SIG-M5 treated with dmso at 0.1 percent for 504 hours (cell line): ENCODE results near the gene TMOD2.

ENCODE experiments used
- DNase-seq: peaks from one replicate; lab custom pipeline; 2025; ENCODE audit not compliant: unreplicated experiment; lab: John Stamatoyannopoulos, UW

Gene TMOD2

DNA sequence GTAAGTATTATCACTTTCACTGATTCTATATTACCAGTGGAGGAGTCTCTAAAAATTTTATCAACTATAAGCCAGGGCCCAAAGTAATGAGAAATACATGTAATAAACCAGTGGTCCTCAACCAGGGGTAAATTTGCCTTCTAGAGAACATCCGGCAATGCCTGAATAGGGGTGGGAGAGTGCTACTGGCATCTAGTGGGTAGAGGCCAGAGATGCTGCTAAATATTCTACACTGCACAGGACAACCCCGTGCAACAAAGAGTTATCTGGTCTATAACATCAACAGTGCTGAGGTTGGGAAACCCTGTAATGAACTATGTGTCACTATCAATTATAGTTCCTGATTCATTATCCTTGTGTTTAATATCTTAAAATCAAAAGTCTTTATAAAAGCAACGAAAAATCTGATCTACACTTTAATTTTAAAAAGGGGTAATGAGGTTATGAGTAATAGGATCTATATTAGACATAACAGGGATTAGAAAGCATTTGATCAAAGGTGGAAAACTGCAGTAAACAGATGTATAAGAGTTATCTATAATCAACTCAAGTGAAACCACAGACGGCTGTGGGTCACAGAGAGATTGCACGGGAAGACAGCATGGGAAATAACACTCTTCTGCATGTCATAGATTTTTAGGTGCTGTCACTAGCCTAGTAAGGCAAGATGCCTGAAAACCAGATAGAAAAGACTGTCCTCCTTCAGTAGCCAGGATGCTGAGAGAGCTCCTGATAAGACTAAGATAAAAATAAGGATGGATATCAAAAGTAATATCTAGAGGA lies 16.0 kb upstream of the TMOD2 start:
- peak; percentile 1 for DNase-seq

DNA sequence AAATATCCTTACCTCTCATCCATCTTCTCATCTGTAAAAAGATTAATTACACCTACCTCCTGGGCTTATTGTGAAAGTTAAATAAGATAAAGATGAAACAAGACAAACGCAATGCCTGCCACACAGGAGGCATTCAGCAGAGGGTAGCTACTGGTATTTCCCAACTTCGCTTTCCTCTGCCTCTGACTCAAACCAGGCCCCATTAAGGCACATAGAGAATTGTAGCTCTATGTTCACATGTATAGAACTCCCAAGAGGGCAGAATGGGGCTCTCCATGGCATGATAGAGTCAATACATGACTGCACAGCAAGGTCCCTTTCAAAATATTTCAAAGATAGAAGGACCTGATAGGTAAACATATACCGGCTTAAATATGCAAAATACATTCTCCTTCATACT lies 15.3 kb upstream of the TMOD2 start:
- DNase-seq, result peak; percentile 83

DNA sequence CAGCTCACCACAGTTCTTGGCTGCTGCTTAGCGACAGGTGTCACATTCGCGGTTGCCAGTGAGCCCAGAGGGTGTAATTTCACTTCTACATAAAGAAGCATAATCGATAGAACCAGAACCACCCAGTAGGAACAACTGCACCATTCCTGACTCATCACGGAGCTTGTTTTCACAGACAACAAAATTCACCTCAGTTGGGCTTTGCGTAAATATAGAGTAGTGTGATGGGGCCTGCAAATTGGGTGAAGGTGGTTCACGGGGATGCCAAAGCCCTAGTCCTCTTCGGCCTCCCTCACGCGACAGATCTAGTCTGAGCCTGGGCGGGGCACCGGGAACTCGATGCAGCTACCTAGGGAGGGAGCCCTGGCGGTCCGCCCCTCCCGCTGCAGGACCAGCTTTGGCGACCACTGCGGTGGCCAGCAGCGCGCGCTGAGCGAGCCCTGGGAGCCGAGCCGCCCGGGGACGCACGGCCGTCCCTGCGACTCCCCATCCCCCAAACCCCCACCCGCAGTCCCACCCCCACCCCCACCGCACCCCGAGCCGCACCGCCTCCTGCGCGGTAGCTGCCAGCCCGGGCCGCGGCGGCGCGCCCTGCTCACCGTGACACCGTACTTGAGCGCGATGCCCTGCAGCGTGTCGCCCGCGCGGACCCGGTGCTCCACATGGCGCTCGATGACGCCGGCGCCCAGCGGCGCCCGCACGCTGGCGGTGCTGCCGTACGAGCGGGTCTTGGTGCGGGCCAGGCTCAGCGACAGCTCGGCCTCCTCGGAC lies 14.5 kb upstream of the TMOD2 start:
- peak; percentile 44 for DNase-seq

DNA sequence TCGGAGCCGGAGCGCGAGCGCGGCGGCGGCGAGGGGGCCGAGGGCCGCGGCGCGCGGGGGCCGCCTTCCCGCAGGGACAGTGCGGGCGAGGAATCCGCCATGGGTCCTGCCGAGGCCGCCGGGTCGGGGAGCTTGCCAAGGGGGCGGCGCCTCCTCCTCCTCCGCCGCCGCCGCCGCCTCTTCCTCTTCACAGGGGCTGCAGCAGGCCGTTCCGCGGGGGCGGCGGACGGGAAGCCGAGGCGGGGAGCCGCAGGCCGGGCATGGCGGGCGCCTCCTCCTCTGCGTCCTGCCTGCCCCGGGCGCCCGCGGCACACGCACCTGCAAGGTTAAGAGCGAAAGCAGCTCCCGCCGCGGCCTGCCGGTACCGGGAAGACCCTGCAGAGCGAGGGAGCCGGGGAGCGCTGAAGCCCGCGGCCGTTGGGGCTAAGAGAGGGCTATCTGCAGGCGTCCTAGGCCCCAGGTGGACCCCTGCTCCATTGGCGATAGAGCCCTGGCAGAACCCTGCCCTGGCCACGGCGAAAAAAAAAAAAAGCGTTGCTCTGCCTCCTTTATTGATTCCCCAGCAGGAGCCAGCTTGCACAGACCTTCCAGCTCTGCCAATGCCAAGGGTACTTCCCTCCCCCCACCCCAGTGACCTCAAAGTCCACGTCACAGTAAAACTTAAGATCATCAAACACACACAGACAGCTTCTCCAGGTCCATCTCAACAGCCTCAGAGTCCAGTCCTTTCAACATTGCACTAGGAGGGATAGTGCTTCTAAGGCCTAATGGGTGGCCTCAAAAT lies 13.7 kb upstream of the TMOD2 start, which contains the start of gene LYSMD2:
TSS of gene LYSMD2 (minus strand) at position 134 of the 784 bp plus-strand sequence. CDS start at position 101, 33 bp downstream.
- DNase-seq, result peak; percentile 30

DNA sequence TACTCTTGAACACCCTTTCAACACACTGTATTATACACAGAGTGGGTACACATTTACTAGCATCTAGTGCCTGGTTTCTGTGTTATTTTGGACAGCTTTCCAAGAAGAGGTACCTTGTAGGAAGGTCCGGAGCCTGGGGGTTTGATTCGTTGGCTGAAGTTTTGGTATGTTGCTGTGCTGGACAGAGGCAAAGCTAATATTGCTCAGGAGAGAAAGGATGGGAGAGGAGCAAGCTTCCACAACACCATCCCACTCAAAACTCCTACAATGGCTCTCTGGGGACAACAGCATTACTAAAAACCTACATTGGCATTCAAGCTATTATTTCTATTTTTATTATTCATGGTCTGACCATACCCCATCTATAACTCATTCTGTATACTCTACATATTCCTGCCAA lies 12.8 kb upstream of the TMOD2 start:
- DNase-seq, result no peak

DNA sequence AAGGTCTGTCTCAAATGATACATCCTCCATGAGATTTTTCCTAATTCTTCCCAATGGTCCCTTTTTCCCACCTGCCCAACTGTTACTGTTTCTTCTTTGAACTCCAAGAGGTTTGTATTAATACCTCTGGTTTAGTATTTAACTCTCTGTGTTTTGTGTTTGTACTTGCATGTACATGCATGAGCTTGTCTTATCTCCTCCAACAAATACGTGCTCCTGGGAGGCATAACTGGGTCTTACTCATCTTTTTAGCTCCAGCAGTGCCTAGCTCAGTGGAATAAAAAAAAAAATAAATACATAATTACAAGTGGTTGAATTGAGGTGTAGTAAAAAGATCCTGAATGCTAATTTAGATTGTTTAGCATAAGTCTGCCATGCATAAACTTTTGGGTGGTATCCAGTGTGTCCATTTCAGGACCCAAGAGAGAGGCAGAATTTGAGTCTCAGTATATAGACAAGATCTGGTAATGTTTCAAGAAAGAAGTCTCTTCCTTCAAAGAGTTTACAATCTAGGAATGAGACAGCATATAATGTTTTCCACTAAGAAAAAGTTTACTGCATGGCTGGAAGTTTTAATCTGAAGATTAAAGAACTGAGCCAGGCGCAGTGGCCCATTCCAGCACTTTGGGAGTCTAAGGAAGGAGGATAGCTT lies 12.2 kb upstream of the TMOD2 start:
- no peak for DNase-seq

DNA sequence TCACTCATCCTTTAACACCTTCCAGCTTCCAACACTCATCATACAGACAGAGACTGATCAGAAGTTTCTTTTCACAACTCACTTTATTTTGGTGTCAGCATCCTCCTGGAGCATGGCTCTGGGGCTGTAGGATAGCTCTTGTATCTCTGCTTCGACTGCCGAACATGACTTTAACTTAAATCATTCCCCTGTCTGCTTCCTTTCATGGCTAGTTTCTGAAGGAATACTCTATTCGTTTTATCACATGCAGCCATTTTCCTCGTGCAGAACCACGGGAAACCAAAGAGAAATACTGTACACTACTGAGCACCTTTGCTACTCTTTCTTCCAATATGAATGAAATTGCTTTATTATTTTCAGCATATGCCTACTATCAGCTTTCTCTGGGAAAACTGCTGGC lies 2.1 kb upstream of the TMOD2 start:
- no peak for DNase-seq

DNA sequence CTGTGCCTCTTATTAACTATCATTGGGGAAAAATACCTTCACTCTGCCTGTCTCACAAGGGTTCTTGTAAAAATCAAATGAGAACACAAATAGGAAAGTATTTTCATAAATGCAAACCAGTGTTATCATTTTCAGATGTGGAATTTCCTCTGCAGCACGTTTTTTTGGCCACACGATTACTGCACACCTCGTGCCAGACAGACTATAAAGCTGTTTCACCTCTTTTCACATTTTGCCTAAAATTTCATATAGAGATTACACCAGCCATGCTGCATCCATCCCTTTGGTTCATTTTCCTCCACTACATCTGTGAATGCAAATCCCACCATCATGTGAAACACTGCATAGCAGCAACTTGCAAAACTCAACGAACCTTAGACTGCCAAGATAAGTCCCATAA lies 1.2 kb upstream of the TMOD2 start:
- DNase-seq, result no peak

DNA sequence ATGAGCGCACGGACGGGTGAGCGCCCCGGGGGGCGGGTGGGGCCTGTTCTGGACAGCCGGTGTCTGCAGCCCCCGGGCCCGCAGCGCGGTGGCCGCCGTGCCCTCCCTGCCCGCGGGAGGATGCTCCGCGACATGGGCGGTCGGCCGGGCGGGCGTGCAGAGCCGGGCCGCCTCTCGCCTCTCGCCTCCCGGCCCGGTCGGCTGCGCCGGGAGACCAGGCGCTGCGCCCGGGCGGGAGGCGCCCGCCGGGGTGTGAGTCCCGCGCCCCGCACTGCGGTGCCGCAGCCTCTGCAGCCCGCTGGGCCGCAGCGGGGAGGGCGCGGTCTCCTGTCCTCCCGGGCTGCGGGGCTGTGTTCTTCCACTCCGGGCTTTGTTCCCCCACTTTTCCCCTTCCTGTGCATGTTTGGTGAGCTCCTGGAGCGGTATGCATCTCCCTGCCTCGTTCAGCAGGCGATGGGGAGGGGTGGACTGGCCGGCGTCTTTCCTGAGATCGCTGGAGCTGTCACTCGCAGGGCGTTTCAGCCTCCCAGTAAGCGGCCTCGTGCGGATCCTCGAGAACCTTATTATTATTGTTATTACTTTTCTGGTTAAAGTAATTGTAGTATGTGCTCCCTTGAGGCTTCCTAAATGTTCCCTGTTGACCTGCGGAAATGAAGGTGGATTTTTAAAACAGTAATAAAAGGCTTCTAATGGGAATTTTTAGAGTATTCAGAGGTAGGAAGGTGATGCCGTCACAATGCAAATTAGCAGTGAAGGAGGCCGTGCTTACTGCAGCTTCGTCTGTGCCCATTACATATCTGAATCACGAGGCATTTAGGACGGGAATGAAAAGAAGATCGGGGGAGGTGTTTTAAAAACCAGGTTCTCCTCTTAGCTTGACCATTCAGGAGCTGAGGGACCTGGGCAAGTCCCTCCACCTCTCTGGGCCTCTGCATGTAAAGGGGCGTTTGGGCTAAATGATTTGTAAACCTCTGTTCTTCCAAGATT lies 593 bp downstream of the TMOD2 start:
- DNase-seq, result peak; percentile 15

DNA sequence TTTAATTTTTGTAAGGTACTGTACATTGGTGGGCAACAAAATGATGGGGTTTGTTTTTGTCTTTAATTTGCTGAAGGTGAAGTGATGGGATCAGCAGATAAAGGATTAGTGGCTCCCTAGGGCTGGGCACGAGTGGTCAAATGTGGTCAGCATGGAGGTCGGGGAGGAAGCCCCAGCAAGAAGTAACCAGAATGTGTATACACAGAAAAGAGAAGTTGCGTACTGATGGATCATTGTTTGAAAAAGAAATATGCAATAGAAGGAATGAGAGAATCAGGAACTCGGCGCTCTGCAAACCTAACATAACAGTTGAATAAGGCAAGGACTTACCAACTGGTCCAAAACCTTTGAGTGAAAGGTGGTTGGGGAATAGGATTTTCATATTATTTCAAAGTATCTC lies 1.5 kb downstream of the TMOD2 start:
- DNase-seq, result peak; percentile 60

DNA sequence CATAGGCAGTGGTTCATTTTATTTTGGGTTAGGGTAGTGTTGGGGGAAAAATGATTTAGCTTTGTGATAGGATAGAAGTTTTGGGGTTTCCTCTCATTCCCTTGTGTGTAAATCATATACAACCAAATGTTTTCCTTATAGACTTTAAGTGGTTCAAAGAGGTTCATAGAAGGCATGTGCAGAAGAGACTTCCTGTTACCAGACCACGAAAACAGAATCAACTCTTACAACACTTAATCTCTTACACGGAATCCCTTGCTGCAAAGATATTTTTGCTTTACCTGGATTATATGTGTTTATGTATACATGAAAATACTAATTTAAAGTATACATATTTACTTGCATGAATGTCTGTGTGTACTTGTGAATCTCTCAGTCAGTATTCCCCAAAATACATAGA lies 2.9 kb downstream of the TMOD2 start:
- peak; percentile 17 for DNase-seq

DNA sequence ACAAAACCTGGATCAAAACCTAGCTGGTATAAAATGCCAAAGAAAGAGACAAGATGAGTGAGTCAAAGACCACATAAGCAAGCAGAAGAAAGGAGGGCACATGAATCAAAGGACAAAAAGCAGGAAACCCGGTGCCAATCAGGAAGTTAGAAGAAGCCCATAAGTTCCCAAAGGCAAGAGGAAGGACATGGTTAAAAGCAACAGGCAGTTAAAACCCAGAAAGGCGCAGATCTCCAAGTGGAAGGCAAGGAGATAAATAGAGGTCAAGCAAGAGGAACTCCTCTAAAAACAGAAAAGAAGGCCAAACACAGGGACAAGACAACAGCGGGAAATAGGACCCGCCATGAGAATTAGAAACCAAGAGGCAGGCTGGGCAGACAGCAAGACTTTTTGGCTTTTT lies 4.4 kb downstream of the TMOD2 start:
- DNase-seq, result no peak

DNA sequence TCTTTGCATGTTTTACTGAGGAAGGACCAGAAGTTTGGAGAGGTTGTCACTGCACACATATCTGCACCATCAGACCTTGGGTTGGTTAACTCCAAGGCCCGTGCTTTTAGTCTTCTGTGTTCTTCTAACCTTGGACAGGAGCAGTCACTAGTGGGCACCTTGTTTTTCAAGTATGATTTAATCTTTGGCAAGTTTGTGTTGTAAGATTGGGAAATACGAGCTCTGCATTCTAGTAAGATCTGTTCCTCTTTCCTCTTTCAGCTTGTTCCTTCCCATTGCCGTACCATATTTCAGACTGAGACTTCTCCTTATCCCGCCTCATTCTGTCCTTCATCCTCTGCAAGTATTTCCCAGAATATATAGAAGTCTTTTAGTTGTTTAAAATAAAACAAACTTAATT lies 5.1 kb downstream of the TMOD2 start:
- DNase-seq, result peak; percentile 89

DNA sequence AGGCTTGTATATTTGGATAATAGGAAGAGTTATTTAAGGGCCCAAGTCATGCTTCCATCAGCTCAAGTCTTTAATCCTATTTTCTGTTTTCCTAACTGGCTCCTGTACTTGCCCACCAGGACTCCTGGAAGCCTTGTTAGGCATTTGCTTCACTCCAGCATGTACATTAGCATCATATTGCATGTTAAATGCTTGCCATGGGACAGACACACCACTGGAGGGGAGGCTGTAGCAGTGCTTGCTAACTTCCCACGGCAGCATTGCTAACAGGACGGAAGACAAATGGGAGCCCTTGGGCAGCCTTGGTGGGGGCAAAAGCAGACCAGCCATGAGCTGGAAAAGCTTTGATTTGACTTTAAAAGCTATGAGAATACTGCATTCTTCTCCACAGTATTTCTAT lies 6.1 kb downstream of the TMOD2 start:
- no peak for DNase-seq

DNA sequence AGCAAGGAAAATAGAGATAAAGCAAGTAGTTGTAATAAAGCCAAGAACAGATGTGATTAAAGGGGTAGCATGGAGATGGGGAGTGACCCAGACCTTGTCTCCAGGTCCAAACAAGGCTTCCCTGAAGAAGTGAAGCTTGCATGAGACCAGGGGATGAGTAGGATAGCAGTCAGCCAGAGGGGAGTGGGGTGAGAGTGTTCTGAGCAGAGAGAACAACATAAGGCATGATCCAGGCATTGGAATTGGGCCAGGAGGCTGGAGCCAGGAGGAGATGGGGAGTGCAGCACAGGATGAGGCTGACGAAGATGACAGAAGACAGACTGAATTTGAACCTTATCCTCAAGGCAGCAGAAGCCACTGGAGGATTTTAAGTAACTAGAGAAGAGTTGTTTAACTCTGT lies 7.2 kb downstream of the TMOD2 start:
- no peak for DNase-seq

DNA sequence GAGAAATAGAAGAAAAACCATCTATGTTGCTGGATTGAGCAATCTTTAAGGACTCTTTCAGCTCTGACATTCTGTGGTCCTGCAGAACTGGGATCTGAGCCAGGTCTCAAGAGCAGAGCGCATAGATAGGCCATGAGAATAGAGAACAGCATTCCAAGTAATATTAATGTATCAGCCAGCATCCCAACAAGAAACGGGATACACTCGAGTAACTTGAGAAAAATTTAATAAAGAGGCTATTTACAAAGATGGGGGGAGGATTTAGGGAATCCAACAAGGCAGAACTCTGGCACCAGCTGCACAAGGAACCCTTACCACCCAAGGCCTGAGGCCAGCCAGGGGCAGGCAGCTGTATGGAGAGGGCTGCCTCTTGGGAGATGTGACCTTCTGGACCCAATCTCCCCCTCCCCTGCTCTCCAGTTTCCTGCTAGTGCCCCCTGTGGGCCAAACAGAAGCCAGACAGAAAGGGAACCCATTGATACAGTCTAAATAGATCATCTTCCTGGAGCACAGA lies 8.2 kb downstream of the TMOD2 start:
- peak; percentile 15 for DNase-seq

DNA sequence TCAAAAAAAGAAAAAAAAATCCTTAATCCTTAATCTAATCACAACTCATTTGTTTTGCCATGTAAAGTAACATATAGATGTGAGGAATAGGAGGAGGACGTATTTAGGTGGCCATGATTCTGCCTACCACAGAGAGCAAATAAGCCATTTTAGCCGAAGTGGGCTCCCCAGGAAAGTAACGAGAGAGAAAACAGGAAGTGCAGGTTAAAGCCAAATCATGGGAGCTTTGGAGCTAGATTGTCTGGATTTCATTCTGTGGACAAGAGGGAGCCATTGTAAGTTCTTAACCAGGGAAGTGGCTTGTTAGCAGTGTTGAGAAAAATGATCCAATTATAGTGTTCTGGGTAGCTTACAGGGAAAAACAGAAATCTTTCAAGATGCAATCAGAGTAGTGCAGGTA lies 9.4 kb downstream of the TMOD2 start:
- no peak for DNase-seq

DNA sequence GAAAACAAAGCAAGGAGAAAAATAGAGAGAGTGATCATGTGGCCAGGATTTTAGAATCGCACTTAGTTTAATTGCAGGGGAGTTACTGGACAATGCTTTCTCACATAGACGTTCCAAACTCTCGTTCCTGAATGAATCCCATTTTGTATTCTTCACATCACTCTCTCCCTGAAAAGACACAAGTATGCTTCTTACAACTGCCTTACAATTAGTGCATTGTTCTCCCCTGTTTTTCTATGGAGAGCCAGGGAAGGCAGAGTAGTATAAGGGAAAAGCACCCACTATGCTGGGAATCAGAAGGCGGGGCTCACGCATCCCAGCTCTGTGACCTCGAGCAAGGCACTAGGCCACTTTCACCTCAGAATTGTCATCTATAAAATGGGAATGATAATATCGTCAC lies 14.4 kb downstream of the TMOD2 start:
- no peak for DNase-seq

DNA sequence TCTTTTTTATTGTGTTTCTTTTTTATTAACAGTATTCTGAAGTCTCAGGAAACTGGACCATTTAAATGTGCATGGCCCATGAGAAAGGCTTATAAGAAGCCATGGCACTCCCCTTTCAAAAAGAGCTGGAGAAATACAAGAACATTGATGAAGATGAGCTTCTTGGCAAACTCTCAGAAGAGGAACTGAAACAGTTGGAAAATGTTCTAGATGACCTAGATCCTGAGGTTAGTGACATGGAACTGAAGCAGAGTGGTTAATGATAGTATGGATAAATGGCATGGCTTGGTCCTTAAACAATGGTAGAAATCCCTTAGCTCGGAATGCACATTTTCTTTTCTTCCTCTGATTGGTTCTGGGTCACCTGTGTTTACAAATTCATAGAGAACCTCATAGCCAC lies 14.9 kb downstream of the TMOD2 start:
- DNase-seq, result peak; percentile 12

DNA sequence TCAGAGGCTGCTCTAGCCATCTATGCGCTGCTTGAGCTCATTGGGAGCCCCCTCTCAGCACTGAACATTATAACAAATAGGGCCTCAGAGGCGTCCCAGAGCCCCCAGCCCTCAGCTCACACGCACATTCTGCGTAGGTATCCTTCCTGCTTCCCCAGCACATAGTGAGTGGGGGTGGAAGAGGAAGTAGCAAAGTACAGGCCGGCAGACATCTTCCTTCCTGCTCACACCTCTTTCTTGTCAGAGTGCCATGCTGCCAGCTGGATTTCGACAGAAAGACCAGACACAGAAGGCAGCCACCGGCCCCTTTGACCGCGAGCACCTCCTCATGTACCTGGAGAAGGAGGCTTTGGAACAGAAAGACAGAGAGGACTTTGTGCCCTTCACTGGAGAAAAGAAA lies 16.6 kb downstream of the TMOD2 start:
- DNase-seq, result no peak
